NT2/D1 (cell line): Measurements from ENCODE around the gene UBA3.

Experiments used
- SUZ12 ChIP-seq: IDR thresholded peaks from 2 replicates; pipeline ENCODE4 v1.6.1; 2011; ENCODE audit not compliant: insufficient read length, insufficient read depth; ENCODE audit errors: extremely low read depth
- YY1 ChIP-seq: IDR thresholded peaks from 2 replicates; pipeline ENCODE4 v1.6.1; 2011; ENCODE audit not compliant: insufficient read length, insufficient read depth

DNA sequence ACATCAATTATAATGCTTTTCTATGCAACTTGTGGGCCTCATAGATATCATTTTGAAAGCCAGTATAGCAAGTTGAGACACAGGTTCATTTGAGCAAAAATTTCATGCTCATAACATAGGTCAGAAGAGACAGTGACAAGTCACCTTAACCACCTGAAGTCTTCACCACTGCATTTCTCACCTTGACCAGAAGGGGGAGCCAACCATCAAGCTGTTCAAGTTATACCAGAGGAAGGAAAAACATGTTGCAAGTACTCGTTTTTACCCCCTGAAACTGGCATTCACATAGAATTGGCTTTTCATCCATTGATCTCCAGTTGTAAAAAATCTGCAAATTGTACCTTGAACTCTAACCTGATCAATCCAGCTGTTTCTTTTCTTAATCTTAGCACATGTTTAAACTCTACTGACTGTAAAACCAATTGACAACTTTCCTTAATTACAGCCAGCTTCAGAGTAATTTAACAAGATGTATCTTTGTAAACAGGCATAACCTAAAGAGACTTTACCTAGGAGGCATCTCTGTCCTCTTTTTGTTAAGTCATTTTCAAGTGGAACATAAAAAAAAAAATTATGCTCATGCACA lies 40.8 kb upstream of the UBA3 start:
- TF ChIP-seq YY1 = no peak
- no peak for TF ChIP-seq SUZ12
